MM.1S (cell line): ENCODE results near the gene ZBTB1.

Source experiments
- CTCF ChIP-seq: fragments of 300-600 bp; sonication (generic); IDR thresholded peaks from 2 replicates; pipeline ENCODE4 v1.5.1; 2016; ENCODE audit warnings: antibody characterized with exemption, low read length, mixed read lengths
- EZH2 ChIP-seq: fragments of 300-600 bp; sonication (generic); optimal IDR thresholded peaks from 2 replicates; pipeline ENCODE3; 2017; ENCODE audit warnings: low read depth, mild to moderate bottlenecking, antibody characterized with exemption, low read length, mixed read lengths
- EZH2phosphoT487 ChIP-seq: fragments of 300-600 bp; sonication (generic); IDR thresholded peaks from 2 replicates; pipeline ENCODE4 v1.6.1; 2018; ENCODE audit warnings: antibody characterized with exemption, low read length

- no peak for TF ChIP-seq CTCF
- no peak for TF ChIP-seq EZH2
- no peak for TF ChIP-seq EZH2phosphoT487
These were observed 57.9 kb downstream of the ZBTB1 start for GRCh38 chr14:64562436-64562835.
